GM12878 (cell line): Measurements from ENCODE around the gene EPHB2. TPM values are rescaled to one million over a fixed set of nuclear protein-coding genes. Genes with fewer than 3 reads are reported as not detected.

Experiments used
- ATAC-seq: fragments of 200-7000 bp; cut with Tn5 transposase; 3 replicates; pipeline ENCODE4 v1.9.1; 2020; ENCODE audit warnings: mild to moderate bottlenecking, moderate library complexity
- BruUV-seq: library from RNA; stranded (reverse); fragments of 400-500 nt; replicated peaks from 2 replicates; lab custom pipeline; 2021; lab: Mats Ljungman, UMichigan
- CTCF ChIA-PET: fragments of 300-600 bp; sonication (Branson Sonifier 250); formaldehyde crosslinking; extraction: SDS; loops from one replicate; lab custom pipeline; 2021; ENCODE audit warnings: inconsistent platforms; lab: Yijun Ruan, JAX
- POLR2A ChIA-PET: fragments of 350-600 bp; formaldehyde crosslinking; extraction: SDS; loops from one replicate; lab custom pipeline; 2021; ENCODE audit warnings: inconsistent platforms; lab: Charles Lee
- RAD21 ChIA-PET: fragments of 300-600 bp; sonication (Branson Sonifier 250); formaldehyde crosslinking; loops from one replicate; lab custom pipeline; 2023; ENCODE audit warnings: antibody characterized with exemption; ENCODE audit not compliant: unreplicated experiment; lab: Charles Lee
- SMC1A ChIA-PET: fragments of 300-600 bp; sonication (Branson Sonifier 250); formaldehyde crosslinking; loops from one replicate; lab custom pipeline; 2023; ENCODE audit not compliant: unreplicated experiment, uncharacterized antibody; lab: Charles Lee
- DNase-seq: peaks from one replicate; pipeline ENCODE4 v3.0.0-alpha.2; 2011; ENCODE audit warnings: low read depth, low spot score
- FAIRE-seq: peaks from 3 replicates; lab custom pipeline; 2011; peaks lifted over from hg19 to GRCh38; lab: Jason Lieb, UNC
- H2AFZ ChIP-seq: 2 replicates; pipeline ENCODE4 v1.6.0; 2011; ENCODE audit warnings: low read depth, low read length, control low read depth; ENCODE audit not compliant: control insufficient read depth
- H3K27ac ChIP-seq: 2 replicates; pipeline ENCODE4 v1.5.1; 2011; ENCODE audit warnings: control low read depth; ENCODE audit not compliant: control insufficient read depth, insufficient read depth
- H3K27me3 ChIP-seq, 2 experiments: replicated peaks in 1 of 2; 2 replicates each; pipeline versions ENCODE4 v1.6.0 to v1.6.1; 2011; ENCODE audit warnings: low read length in 1 of 2; ENCODE audit not compliant: control insufficient read depth in 2 of 2, insufficient read depth in 2 of 2
- H3K36me3 ChIP-seq, 2 experiments: 2 replicates each; pipeline ENCODE4 v1.5.1; 2011; ENCODE audit warnings: low read length in 1 of 2; ENCODE audit not compliant: control insufficient read depth in 2 of 2, insufficient read depth in 2 of 2
- H3K4me1 ChIP-seq: 2 replicates; pipeline ENCODE4 v1.6.1; 2011; ENCODE audit warnings: mild to moderate bottlenecking, low read length, moderate library complexity, mixed read lengths; ENCODE audit not compliant: control insufficient read depth, insufficient read depth
- H3K4me2 ChIP-seq: 2 replicates; pipeline ENCODE4 v1.6.0; 2011; ENCODE audit warnings: control low read depth; ENCODE audit not compliant: control insufficient read depth, insufficient read depth
- H3K4me3 ChIP-seq: fragments of 200-600 bp; sonication (generic); 2 replicates; pipeline ENCODE4 v1.5.1; 2016
- H3K79me2 ChIP-seq: 2 replicates; pipeline ENCODE4 v1.6.0; 2011; ENCODE audit warnings: low read length; ENCODE audit not compliant: control insufficient read depth, insufficient read depth
- H3K9ac ChIP-seq: 2 replicates; pipeline ENCODE4 v1.8.0; 2011; ENCODE audit warnings: low read length, control low read depth, mixed read lengths; ENCODE audit not compliant: control insufficient read depth, insufficient read depth
- H3K9me3 ChIP-seq: replicated peaks from 3 replicates; pipeline ENCODE4 v1.5.1; 2011; ENCODE audit warnings: mild to moderate bottlenecking, low read length; ENCODE audit not compliant: control insufficient read depth, insufficient read depth
- H4K20me1 ChIP-seq: 2 replicates; pipeline ENCODE4 v1.6.0; 2011; ENCODE audit not compliant: control insufficient read depth, insufficient read depth
- BCL11A ChIP-seq: IDR thresholded peaks from 2 replicates; pipeline ENCODE4 v1.6.1; 2011; ENCODE audit warnings: low read depth, low read length
- CEBPB ChIP-seq, 2 experiments: fragments of 150-350 bp in 1 of 2; IDR thresholded peaks; 2 replicates each; pipeline ENCODE4 v1.6.1; 2012 to 2014; ENCODE audit warnings: low read depth in 2 of 2, low read length in 2 of 2, borderline replicate concordance in 1 of 2, inconsistent platforms in 1 of 2
- CHD1 ChIP-seq: IDR thresholded peaks from 2 replicates; pipeline ENCODE4 v1.6.1; 2012; ENCODE audit warnings: low read depth, low read length, improper control_type of control experiment
- CHD4 ChIP-seq: fragments of 200-600 bp; sonication (generic); IDR thresholded peaks from 2 replicates; pipeline ENCODE4 v1.6.1; 2016; ENCODE audit warnings: mild to moderate bottlenecking
- HDAC6 ChIP-seq: fragments of 200-600 bp; sonication (generic); IDR thresholded peaks from one replicate; pipeline ENCODE4 v1.8.0; 2017; ENCODE audit warnings: antibody characterized with exemption; ENCODE audit not compliant: unreplicated experiment
- JUNB ChIP-seq: IDR thresholded peaks from 2 replicates; pipeline ENCODE4 v1.6.1; 2016; ENCODE audit warnings: antibody characterized with exemption, mild to moderate bottlenecking
- KDM1A ChIP-seq: fragments of 200-600 bp; sonication (generic); IDR thresholded peaks from 2 replicates; pipeline ENCODE4 v1.6.1; 2016; ENCODE audit warnings: borderline replicate concordance
- KLF5 ChIP-seq: fragments of 450-650 bp; IDR thresholded peaks from 2 replicates; pipeline ENCODE4 v1.6.1; 2014; ENCODE audit warnings: mild to moderate bottlenecking; ENCODE audit not compliant: partially characterized antibody
- NBN ChIP-seq: fragments of 450-650 bp; IDR thresholded peaks from 2 replicates; pipeline ENCODE4 v1.6.1; 2016
- NR2C1 ChIP-seq: fragments of 450-650 bp; IDR thresholded peaks from 2 replicates; pipeline ENCODE4 v1.6.1; 2017; ENCODE audit warnings: antibody characterized with exemption, mild to moderate bottlenecking, moderate library complexity
- NR2C2 ChIP-seq: IDR thresholded peaks from 2 replicates; pipeline ENCODE4 v1.6.1; 2011; ENCODE audit warnings: borderline replicate concordance, low read depth; ENCODE audit not compliant: control insufficient read depth, insufficient read length
- RBBP5 ChIP-seq: fragments of 200-600 bp; sonication (generic); conservative IDR thresholded peaks from 2 replicates; pipeline ENCODE4 v1.6.1; 2016
- SREBF2 ChIP-seq: IDR thresholded peaks from 2 replicates; pipeline ENCODE4 v1.6.1; 2012; ENCODE audit warnings: mild to moderate bottlenecking, low read length
- ZBTB40 ChIP-seq: fragments of 450-650 bp; IDR thresholded peaks from 2 replicates; pipeline ENCODE4 v1.6.1; 2016; ENCODE audit warnings: mild to moderate bottlenecking, moderate library complexity, borderline replicate concordance
- ZZZ3 ChIP-seq: IDR thresholded peaks from 2 replicates; pipeline ENCODE4 v1.6.1; 2011; ENCODE audit warnings: low read depth; ENCODE audit not compliant: control insufficient read depth, insufficient read length
- WGBS: methylation state at CpG from one replicate; pipeline ENCODE4 v1.1.6; 2016; ENCODE audit warnings: low lambda C conversion rate; ENCODE audit not compliant: insufficient replicate concordance, insufficient coverage; ENCODE audit errors: missing lambda C conversion rate; 5-methylcytosine and 5-hydroxymethylcytosine counted together
- in situ Hi-C: fragments of 300-500 bp; cut with MboI; formaldehyde crosslinking; loops from 9 replicates; pipeline ENCODE4 v1.14.3; 2018; ENCODE audit warnings: mixed read lengths
- intact Hi-C: fragments of 100-400 bp; cut with micrococcal nuclease; formaldehyde crosslinking; loops from one replicate; pipeline ENCODE4 v1.14.2; 2022; ENCODE audit not compliant: unreplicated experiment
- polyA plus RNA-seq, 11 experiments: library from polyadenylated mRNA; depleted of rRNA in 4 of 11; unstranded in 6 of 11; stranded (reverse) in 5 of 11; fragments of >200 nt; fragmentation: Nextera tagmentation in 4 of 11; fragmentation: Illumina TruSeq in 1 of 11; extraction: Ambion mirVana in 4 of 11; extraction: Trizol in 1 of 11; gene quantifications; 1 replicate in 1 of 11; 2 replicates in 10 of 11; pipeline versions ENCODE4 v1.2.1 to v1.2.3, GENCODE V29; 2011 to 2016; ENCODE audit warnings: inconsistent platforms in 2 of 11, missing spikeins in 2 of 11, low read depth in 1 of 11
- total RNA-seq, 4 experiments: library from RNA; depleted of rRNA in 3 of 4; stranded (reverse); fragments of >200 nt in 3 of 4; fragmentation: Illumina TruSeq in 1 of 4; extraction: Trizol in 1 of 4; gene quantifications; 2 replicates each; pipeline versions ENCODE4 v1.2.1 to v1.2.3, GENCODE V29; 2013 to 2021

Gene EPHB2
- total and polyA plus RNA-seq, 10 of the 15 experiments (the other 5 are each of a cell fraction or from before 2014, with no cell fraction given), result 0.13 to 3.3 (median 0.92) TPM

GRCh38 chr1:22788254-22788661 lies 77.6 kb downstream of the EPHB2 start:
- ChIA-PET SMC1A (interaction anchor here (0.7 kb wide), 1 partner anchor 304 kb away, joined by 3 read pairs; no protein-coding TSS in a partner anchor), CTCF (no interaction called here), POLR2A (interaction anchor here (0.6 kb wide), 1 partner anchor 32 kb away, joined by 4 read pairs; no protein-coding TSS in a partner anchor), RAD21 (no interaction called here)
- no peaks in the 10 kb centered on the region for H3K9me3 ChIP-seq
- no peaks in the 10 kb centered on the region; the same call in 1 of the 2 replicates for H4K20me1 ChIP-seq
- no peak overlapping the region for H2AFZ ChIP-seq
- TF ChIP-seq NR2C2, result no peak
- no peak for TF ChIP-seq KLF5
- no peak for TF ChIP-seq CEBPB (IDR thresholded peaks at IDR 0.05; ENCODE audit: borderline replicate concordance in 1 of 2, low read depth in 2 of 2, low read length in 2 of 2)
- TF ChIP-seq JUNB, result no peak
- no peak for TF ChIP-seq KDM1A
- no peak for TF ChIP-seq NBN
- no peak for TF ChIP-seq HDAC6
- intact Hi-C loops, result no loop called here
- DNase-seq (no peak), ATAC-seq (no peak), FAIRE-seq (no peak)
- no peak overlapping the region for H3K4me2 ChIP-seq
- H3K27me3 ChIP-seq, result peaks cover 1 to 2% of the 10 kb centered on the region in 2 experiments; a peak in 2 of 4 replicates
- H3K4me1 ChIP-seq, result no peaks in the 10 kb centered on the region
- 0% methylated on average over 2 of the region's 2 CpGs for WGBS
- no peak overlapping the region for H3K4me3 ChIP-seq
- in situ Hi-C loops, result no loop called here
- H3K36me3 ChIP-seq, result no peaks in the 10 kb centered on the region
- BruUV-seq, result no TSS peak
- no peaks in the 10 kb centered on the region for H3K79me2 ChIP-seq
- no peak overlapping the region for H3K27ac ChIP-seq
- no peak overlapping the region for H3K9ac ChIP-seq

- no peak for DNase-seq
- in situ Hi-C loops, result no loop called here
- H3K9me3 ChIP-seq, result no peaks in the 10 kb centered on the region
- ChIA-PET SMC1A (no interaction called here), CTCF (no interaction called here), RAD21 (no interaction called here), POLR2A (no interaction called here)
- intact Hi-C loops, result no loop called here
- WGBS, result 22% methylated on average over 6 of the region's 6 CpGs
- no TSS peak for BruUV-seq
- H3K4me3 ChIP-seq, result no peak overlapping the region
- no peaks in the 10 kb centered on the region for H3K36me3 ChIP-seq
- H3K79me2 ChIP-seq, result no peaks in the 10 kb centered on the region
- H3K4me1 ChIP-seq, result no peaks in the 10 kb centered on the region
- ATAC-seq, result no peak
- H2AFZ ChIP-seq, result no peak overlapping the region
- H3K27ac ChIP-seq, result no peak overlapping the region
- H3K27me3 ChIP-seq, result peaks cover 1 to 2% of the 10 kb centered on the region in 2 experiments; a peak in 2 of 4 replicates
- FAIRE-seq, result no peak
- no peaks in the 10 kb centered on the region; the same call in 1 of the 2 replicates for H4K20me1 ChIP-seq
- no peak overlapping the region for H3K4me2 ChIP-seq
- no peak overlapping the region for H3K9ac ChIP-seq
- no peak for TF ChIP-seq SREBF2
- no peak for TF ChIP-seq RBBP5
- no peak for TF ChIP-seq BCL11A
- TF ChIP-seq NR2C1, result no peak
- no peak for TF ChIP-seq CHD4
- no peak for TF ChIP-seq ZZZ3
- no peak for TF ChIP-seq CHD1
- no peak for TF ChIP-seq ZBTB40
- TF ChIP-seq HDAC6, result no peak
- TF ChIP-seq NR2C2, result no peak
Observed at GRCh38 chr1:22789356-22789994, 78.8 kb downstream of the EPHB2 start.
